ENCODE data around the gene GRAMD4. TPM values are rescaled to one million over a fixed set of nuclear protein-coding genes. Genes with fewer than 3 reads are reported as not detected.

The GRAMD4 gene
- total RNA-seq, 1 experiment from 2014 or later: 19.8 TPM

- no peak overlapping the region for H3K27ac Mint-ChIP-seq
- WGBS (ENCODE audit: extremely low coverage, insufficient read length, low lambda C conversion rate): no CpG with 5 or more reads among the region's 23 CpGs
Measured at GRCh38 chr22:46626356-46626755, 6.2 kb downstream of the GRAMD4 start.

More at GRCh38 chr22:46626356-46626755, 6.2 kb downstream of the GRAMD4 start:
- Histone ChIP-seq H2BK12ac (ENCODE audit: insufficient read length, low read depth, low read length) (no peak overlapping the region), H3K56ac (ENCODE audit: insufficient read length, low read depth, low read length) (no peak overlapping the region), H2BK20ac (ENCODE audit: low read depth, low read length, poor library complexity, severe bottlenecking) (no peak overlapping the region), H3K27me3 (ENCODE audit: insufficient read depth, low read length) (no peaks in the 10 kb centered on the region), H3K14ac (ENCODE audit: insufficient read depth, low read length) (no peak overlapping the region), H4K91ac (ENCODE audit: insufficient read length, low read depth, low read length) (no peak overlapping the region), H4K20me1 (ENCODE audit: control insufficient read depth, insufficient read depth, insufficient read length) (no peaks in the 10 kb centered on the region), H2BK15ac (ENCODE audit: low read depth, low read length) (no peak overlapping the region), H3K9ac (ENCODE audit: extremely low read depth, insufficient read length, low read length) (no peak overlapping the region), H3K79me1 (ENCODE audit: insufficient read depth, low read depth, low read length, poor library complexity, severe bottlenecking) (no peaks in the 10 kb centered on the region), H2AK5ac (ENCODE audit: insufficient read length, low read length) (no peak overlapping the region), H3K9me3 (ENCODE audit: control insufficient read depth, low read depth, low read length) (no peaks in the 10 kb centered on the region), H3K27ac (ENCODE audit: insufficient read length, low read depth, low read length) (no peak overlapping the region), H3K4ac (ENCODE audit: low read depth, low read length) (no peak overlapping the region), H3K23me2 (ENCODE audit: insufficient read length, low read depth, low read length, poor library complexity, severe bottlenecking) (no peaks in the 10 kb centered on the region), H2BK5ac (ENCODE audit: insufficient read length, low read length) (no peak overlapping the region), H3K4me1 (ENCODE audit: insufficient read depth, low read length) (no peaks in the 10 kb centered on the region), H3K18ac (ENCODE audit: insufficient read length, low read depth, low read length) (no peak overlapping the region), H2AFZ (ENCODE audit: low read length) (no peak overlapping the region), H3K4me2 (ENCODE audit: insufficient read depth, insufficient read length, low read length) (no peak overlapping the region), H2BK120ac (ENCODE audit: low read depth, low read length, poor library complexity, severe bottlenecking) (no peak overlapping the region), H3K23ac (ENCODE audit: insufficient read length, low read depth, low read length) (no peak overlapping the region), H4K5ac (ENCODE audit: insufficient read length, low read depth, low read length) (no peak overlapping the region), H4K8ac (replicated peaks; ENCODE audit: insufficient read length, low read depth, low read length) (no peak overlapping the region), H3K79me2 (ENCODE audit: insufficient read depth, low read length) (no peaks in the 10 kb centered on the region), H3T11ph (ENCODE audit: low read length) (no peak overlapping the region)
- TF ChIP-seq, protein P1, sequence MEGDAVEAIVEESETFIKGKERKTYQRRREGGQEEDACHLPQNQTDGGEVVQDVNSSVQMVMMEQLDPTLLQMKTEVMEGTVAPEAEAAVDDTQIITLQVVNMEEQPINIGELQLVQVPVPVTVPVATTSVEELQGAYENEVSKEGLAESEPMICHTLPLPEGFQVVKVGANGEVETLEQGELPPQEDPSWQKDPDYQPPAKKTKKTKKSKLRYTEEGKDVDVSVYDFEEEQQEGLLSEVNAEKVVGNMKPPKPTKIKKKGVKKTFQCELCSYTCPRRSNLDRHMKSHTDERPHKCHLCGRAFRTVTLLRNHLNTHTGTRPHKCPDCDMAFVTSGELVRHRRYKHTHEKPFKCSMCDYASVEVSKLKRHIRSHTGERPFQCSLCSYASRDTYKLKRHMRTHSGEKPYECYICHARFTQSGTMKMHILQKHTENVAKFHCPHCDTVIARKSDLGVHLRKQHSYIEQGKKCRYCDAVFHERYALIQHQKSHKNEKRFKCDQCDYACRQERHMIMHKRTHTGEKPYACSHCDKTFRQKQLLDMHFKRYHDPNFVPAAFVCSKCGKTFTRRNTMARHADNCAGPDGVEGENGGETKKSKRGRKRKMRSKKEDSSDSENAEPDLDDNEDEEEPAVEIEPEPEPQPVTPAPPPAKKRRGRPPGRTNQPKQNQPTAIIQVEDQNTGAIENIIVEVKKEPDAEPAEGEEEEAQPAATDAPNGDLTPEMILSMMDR (conservative IDR thresholded peaks at IDR 0.05): no peak
- Mint-ChIP-seq H3K27me3 (ENCODE audit: low read depth) (no peaks in the 10 kb centered on the region; the same call in 1 of the 2 replicates), H3K9me3 (no peaks in the 10 kb centered on the region), H3K36me3 (ENCODE audit: insufficient read depth in 1 of 3, low read depth in 3 of 3) (peaks cover 0 to 15% (median 3%) of the 10 kb centered on the region in 3 experiments; a peak in 3 of 7 replicates), H3K4me1 (peaks cover 9 to 33% of the 10 kb centered on the region in 2 experiments), H3K4me3 (no peak overlapping the region)
- DNase-seq: no peak

Data from H9 (cell line).